GM23338 (cell line): ENCODE data around the gene NCS1. TPM values are rescaled to one million over a fixed set of nuclear protein-coding genes. Genes with fewer than 3 reads are reported as not detected.

Experiments used
- ATAC-seq: fragments of 200-7000 bp; cut with Tn5 transposase; 3 replicates; pipeline ENCODE4 v1.9.1; 2020
- DNase-seq: peaks from one replicate; pipeline ENCODE4 v3.0.0-alpha.2; 2015; ENCODE audit warnings: low spot score
- H2AFZ ChIP-seq: fragments of 200-600 bp; sonication (generic); 2 replicates; pipeline ENCODE4 v1.8.0; 2016; ENCODE audit warnings: antibody characterized with exemption, mild to moderate bottlenecking, moderate library complexity
- H3F3A ChIP-seq: fragments of 200-600 bp; sonication (generic); replicated peaks from 2 replicates; pipeline ENCODE4 v1.8.0; 2017; ENCODE audit warnings: antibody characterized with exemption, mixed run types, low read depth
- H3K27ac ChIP-seq: fragments of 200-600 bp; sonication (generic); 2 replicates; pipeline ENCODE4 v1.6.1; 2016; ENCODE audit warnings: low read depth
- H3K27me3 ChIP-seq: fragments of 200-600 bp; sonication (generic); 2 replicates; pipeline ENCODE4 v1.8.0; 2016; ENCODE audit warnings: mild to moderate bottlenecking, mixed run types, moderate library complexity; ENCODE audit not compliant: insufficient read depth
- H3K36me3 ChIP-seq: fragments of 200-600 bp; sonication (generic); 2 replicates; pipeline ENCODE4 v1.8.0; 2016; ENCODE audit warnings: mild to moderate bottlenecking; ENCODE audit not compliant: insufficient read depth
- H3K4me1 ChIP-seq: fragments of 200-600 bp; sonication (generic); 2 replicates; pipeline ENCODE4 v1.8.0; 2016; ENCODE audit warnings: mild to moderate bottlenecking, moderate library complexity; ENCODE audit not compliant: insufficient read depth
- H3K4me2 ChIP-seq: fragments of 200-600 bp; sonication (generic); 2 replicates; pipeline ENCODE4 v1.7.1; 2017; ENCODE audit warnings: mixed run types
- H3K4me3 ChIP-seq: fragments of 200-600 bp; sonication (generic); 2 replicates; pipeline ENCODE4 v1.6.1; 2016; ENCODE audit warnings: mixed run types
- H3K79me2 ChIP-seq: fragments of 200-600 bp; sonication (generic); replicated peaks from 2 replicates; pipeline ENCODE4 v1.8.0; 2017; ENCODE audit warnings: mild to moderate bottlenecking; ENCODE audit not compliant: insufficient read depth
- H3K9me2 ChIP-seq: fragments of 200-600 bp; sonication (generic); 2 replicates; pipeline ENCODE4 v1.8.0; 2017; ENCODE audit not compliant: insufficient read depth
- H4K20me1 ChIP-seq: fragments of 200-600 bp; sonication (generic); replicated peaks from 2 replicates; pipeline ENCODE4 v1.8.0; 2017; ENCODE audit warnings: mild to moderate bottlenecking; ENCODE audit not compliant: insufficient read depth
- H3K27ac Mint-ChIP-seq: 2 replicates; pipeline ENCODE4 v1.8.0; 2020; ENCODE audit warnings: inconsistent platforms, mild to moderate bottlenecking, moderate library complexity, mixed read lengths
- H3K27me3 Mint-ChIP-seq: 3 replicates; pipeline ENCODE4 v1.8.0; 2022; ENCODE audit warnings: low read depth, mild to moderate bottlenecking, moderate library complexity, mixed read lengths, inconsistent platforms; ENCODE audit not compliant: insufficient read depth, poor library complexity
- H3K36me3 Mint-ChIP-seq: 3 replicates; pipeline ENCODE4 v1.8.0; 2021; ENCODE audit warnings: low read depth, mild to moderate bottlenecking, inconsistent platforms, moderate library complexity, mixed read lengths
- H3K4me1 Mint-ChIP-seq: 3 replicates; pipeline ENCODE4 v1.8.0; 2020; ENCODE audit warnings: mild to moderate bottlenecking, inconsistent platforms, mixed read lengths
- H3K4me3 Mint-ChIP-seq: 3 replicates; pipeline ENCODE4 v1.8.0; 2021; ENCODE audit warnings: moderate library complexity, mild to moderate bottlenecking, inconsistent platforms, mixed read lengths
- H3K9me3 Mint-ChIP-seq: 3 replicates; pipeline ENCODE4 v1.8.0; 2020; ENCODE audit warnings: moderate library complexity, mild to moderate bottlenecking, inconsistent platforms, mixed read lengths
- NANOG ChIP-seq: IDR thresholded peaks from 2 replicates; pipeline ENCODE4 v1.6.1; 2016; ENCODE audit warnings: antibody characterized with exemption, borderline replicate concordance
- POLR2AphosphoS5 ChIP-seq: IDR thresholded peaks from 2 replicates; pipeline ENCODE4 v1.6.1; 2016; ENCODE audit warnings: antibody characterized with exemption, low read depth
- REST ChIP-seq: IDR thresholded peaks from one replicate; pipeline ENCODE4 v1.6.1; 2018; ENCODE audit warnings: antibody characterized with exemption; ENCODE audit not compliant: unreplicated experiment
- STAT1 ChIP-seq: IDR thresholded peaks from one replicate; pipeline ENCODE4 v1.6.1; 2016; ENCODE audit warnings: antibody characterized with exemption; ENCODE audit not compliant: unreplicated experiment
- ZNF114 ChIP-seq: fragments of 250-450 bp; sonication (Bioruptor Pico); IDR thresholded peaks from 2 replicates; pipeline ENCODE4 v1.5.0; 2020; ENCODE audit warnings: mild to moderate bottlenecking, moderate library complexity
- ZNF462 ChIP-seq: fragments of 250-450 bp; sonication (Bioruptor Pico); IDR thresholded peaks from 2 replicates; pipeline ENCODE4 v1.5.0; 2020; ENCODE audit warnings: mild to moderate bottlenecking, moderate library complexity
- polyA plus RNA-seq: library from polyadenylated mRNA; unstranded; fragments of >200 nt; fragmentation: Nextera tagmentation; extraction: Ambion mirVana; gene quantifications from 2 replicates; pipeline ENCODE4 v1.2.1, GENCODE V29; 2016
- total RNA-seq: library from RNA; depleted of rRNA; stranded (reverse); fragments of >200 nt; shearing (Covaris generic); gene quantifications from 2 replicates; pipeline ENCODE4 v1.2.3, GENCODE V29; 2014

The NCS1 gene
- total and polyA plus RNA-seq, 2 experiments from 2014 or later: 8.2 to 34.3 TPM

- TF ChIP-seq ZNF462 (CRISPR knock-in tag): no peak
- TF ChIP-seq REST: no peak
- no peak for TF ChIP-seq NANOG
- TF ChIP-seq ZNF114: no peak
These were observed 67.1 kb downstream of the NCS1 start (continued) for GRCh38 chr9:130239363-130239695.

GRCh38 chr9:130239741-130240241, 67.6 kb downstream of the NCS1 start:
- no peaks in the 10 kb centered on the region; the same call in 2 of the 3 replicates for H3K9me3 Mint-ChIP-seq
- Histone ChIP-seq H3K27me3 (no peaks in the 10 kb centered on the region), H4K20me1 (no peaks in the 10 kb centered on the region), H3F3A (no peaks in the 10 kb centered on the region), H3K4me1 (no peaks in the 10 kb centered on the region), H3K4me3 (no peak overlapping the region), H2AFZ (no peak overlapping the region), H3K79me2 (no peaks in the 10 kb centered on the region), H3K9me2 (no peaks in the 10 kb centered on the region), H3K36me3 (no peaks in the 10 kb centered on the region; the same call in 1 of the 2 replicates), H3K4me2 (no peak overlapping the region), H3K27ac (no peak overlapping the region)
- H3K36me3 Mint-ChIP-seq: no peaks in the 10 kb centered on the region
- DNase-seq (no peak), ATAC-seq (no peak)
- no peak overlapping the region for H3K27ac Mint-ChIP-seq
- no peak overlapping the region for H3K4me3 Mint-ChIP-seq
- H3K27me3 Mint-ChIP-seq: peaks cover 21% of the 10 kb centered on the region
- H3K4me1 Mint-ChIP-seq: peaks cover 27% of the 10 kb centered on the region
- TF ChIP-seq ZNF114 (no peak), ZNF462 (CRISPR knock-in tag) (no peak), STAT1 (no peak), POLR2AphosphoS5 (no peak)
